Small intestine (tissue), 7 donors: ENCODE data around the gene SPA17. TPM values are rescaled to one million over a fixed set of nuclear protein-coding genes. Genes with fewer than 3 reads are reported as not detected.

Experiments used
- DNase-seq, 2 donors: peaks; one replicate each; pipeline versions ENCODE4 v3.0.0 to v3.0.0-alpha.2; 2013
- FAIRE-seq: peaks from 2 replicates; lab custom pipeline; 2012; peaks lifted over from hg19 to GRCh38; lab: Jason Lieb, UNC
- H3K27ac ChIP-seq, 3 donors: one replicate each; pipeline ENCODE4 v1.5.1; 2013; ENCODE audit warnings: low read length in 2 of 3, mild to moderate bottlenecking in 2 of 3, control low read depth in 1 of 3, inconsistent platforms in 1 of 3, low read depth in 1 of 3, moderate library complexity in 1 of 3
- H3K27me3 ChIP-seq, 3 donors: one replicate each; pipeline ENCODE4 v1.6.1; 2013; ENCODE audit warnings: low read length in 3 of 3, inconsistent platforms in 1 of 3; ENCODE audit not compliant: control insufficient read depth in 3 of 3, insufficient read depth in 3 of 3
- H3K36me3 ChIP-seq, 3 donors: one replicate each; pipeline ENCODE4 v1.6.1; 2013; ENCODE audit warnings: low read length in 3 of 3, inconsistent platforms in 1 of 3, low read depth in 1 of 3, mild to moderate bottlenecking in 1 of 3, moderate library complexity in 1 of 3; ENCODE audit not compliant: control insufficient read depth in 3 of 3, insufficient read depth in 2 of 3
- H3K4me1 ChIP-seq, 3 donors: one replicate each; pipeline ENCODE4 v1.6.1; 2013; ENCODE audit warnings: low read length in 2 of 3, inconsistent platforms in 1 of 3, low read depth in 1 of 3, mild to moderate bottlenecking in 1 of 3, moderate library complexity in 1 of 3; ENCODE audit not compliant: control insufficient read depth in 3 of 3, insufficient read depth in 2 of 3
- H3K4me3 ChIP-seq, 3 donors: one replicate each; pipeline ENCODE4 v1.5.1; 2013; ENCODE audit warnings: low read length in 3 of 3, control low read depth in 1 of 3, inconsistent platforms in 1 of 3, low read depth in 1 of 3, mild to moderate bottlenecking in 1 of 3, moderate library complexity in 1 of 3
- H3K9me3 ChIP-seq, 2 donors: one replicate each; pipeline ENCODE4 v1.6.1; 2013; ENCODE audit warnings: low read depth in 1 of 2, low read length in 1 of 2; ENCODE audit not compliant: control insufficient read depth in 2 of 2, insufficient read depth in 1 of 2
- WGBS, 3 donors: extraction: QIAGEN DNeasy Blood & Tissue Kit; methylation state at CpG; one replicate each; pipeline ENCODE4 v1.1.7; 2013; 5-methylcytosine and 5-hydroxymethylcytosine counted together
- polyA plus RNA-seq, 4 donors: library from polyadenylated mRNA; stranded (reverse) in 3 of 4; unstranded in 1 of 4; fragments of 200-250 nt in 3 of 4; fragments of 120-200 nt in 1 of 4; gene quantifications; one replicate each; pipeline versions ENCODE4 v1.2.1 to v1.2.3, GENCODE V29; 2013
- donor health status: healthy with polysubstance abuse.
- donor health status: control.
- donor health status: control.
- donor health status: Bipolar disorder and iron deficiency.
- donor health status: healthy.

The SPA17 gene
- polyA plus RNA-seq, 4 donors: 3.2 to 9.8 (median 7.0) TPM

GRCh38 chr11:124639186-124639585, 34.5 kb upstream of the SPA17 start:
- peak in 1 of 2 donors; percentile 54 for DNase-seq
- FAIRE-seq: no peak
- peaks cover 2 to 28% (median 5%) of the 10 kb centered on the region in 3 donors for H3K36me3 ChIP-seq
- no peak overlapping the region for H3K4me3 ChIP-seq
- H3K27ac ChIP-seq: peak overlapping the region in 1 of 3 donors; percentile 4
- 86 to 94% (median 93%) methylated on average over 1 of the region's 1 CpG for WGBS, 3 donors
- H3K9me3 ChIP-seq: no peaks in the 10 kb centered on the region
- no peaks in the 10 kb centered on the region for H3K4me1 ChIP-seq
- H3K27me3 ChIP-seq: no peaks in the 10 kb centered on the region

GRCh38 chr11:124640666-124641065, 33.0 kb upstream of the SPA17 start:
- Histone ChIP-seq H3K36me3 (peaks cover 2 to 26% (median 5%) of the 10 kb centered on the region in 3 donors), H3K4me1 (no peaks in the 10 kb centered on the region), H3K27me3 (no peaks in the 10 kb centered on the region), H3K4me3 (no peak overlapping the region), H3K9me3 (no peaks in the 10 kb centered on the region), H3K27ac (no peak overlapping the region)
- DNase-seq (no peak), FAIRE-seq (no peak)
- WGBS, 3 donors: 93 to 95% (median 94%) methylated on average over 5 of the region's 5 CpGs

- Histone ChIP-seq H3K27ac (no peak overlapping the region), H3K4me1 (no peaks in the 10 kb centered on the region), H3K36me3 (peaks cover under 1 to 19% (median 5%) of the 10 kb centered on the region in 3 donors), H3K27me3 (no peaks in the 10 kb centered on the region), H3K4me3 (no peak overlapping the region), H3K9me3 (no peaks in the 10 kb centered on the region)
- WGBS, 3 donors: 94 to 97% (median 96%) methylated on average over 3 of the region's 3 CpGs
- FAIRE-seq: no peak
- DNase-seq: no peak
These were observed 31.1 kb upstream of the SPA17 start for GRCh38 chr11:124642628-124643027.

- WGBS, 3 donors: 89 to 94% (median 92%) methylated on average over 10 of the region's 10 CpGs
- Histone ChIP-seq H3K36me3 (peaks cover 0 to 20% (median 5%) of the 10 kb centered on the region in 3 donors), H3K9me3 (no peaks in the 10 kb centered on the region), H3K4me1 (no peaks in the 10 kb centered on the region), H3K27ac (no peak overlapping the region), H3K27me3 (no peaks in the 10 kb centered on the region), H3K4me3 (no peak overlapping the region)
- FAIRE-seq: no peak
- DNase-seq: no peak
These were observed 30.6 kb upstream of the SPA17 start for GRCh38 chr11:124643042-124643604.

- 44 to 51% (median 49%) methylated on average over 3 of the region's 3 CpGs for WGBS, 3 donors
- Histone ChIP-seq H3K27me3 (no peaks in the 10 kb centered on the region), H3K4me1 (no peaks in the 10 kb centered on the region), H3K4me3 (no peak overlapping the region), H3K36me3 (peaks cover 0 to 15% (median 5%) of the 10 kb centered on the region in 3 donors), H3K27ac (no peak overlapping the region), H3K9me3 (no peaks in the 10 kb centered on the region)
- FAIRE-seq: no peak
- no peak for DNase-seq
These were observed 29.9 kb upstream of the SPA17 start for GRCh38 chr11:124643605-124644425.

GRCh38 chr11:124644426-124645280, 29.1 kb upstream of the SPA17 start:
- Histone ChIP-seq H3K4me3 (no peak overlapping the region), H3K27ac (no peak overlapping the region)
- no peak for FAIRE-seq

GRCh38 chr11:124646148-124646547, 27.6 kb upstream of the SPA17 start:
- H3K4me3 ChIP-seq: no peak overlapping the region
- peaks cover 3 to 19% (median 5%) of the 10 kb centered on the region in 3 donors for H3K36me3 ChIP-seq
- no peaks in the 10 kb centered on the region for H3K4me1 ChIP-seq
- 74 to 91% (median 85%) methylated on average over 3 of the region's 3 CpGs for WGBS, 3 donors
- H3K27ac ChIP-seq: no peak overlapping the region
- no peaks in the 10 kb centered on the region for H3K9me3 ChIP-seq
- FAIRE-seq (no peak), DNase-seq (no peak)
- H3K27me3 ChIP-seq: no peaks in the 10 kb centered on the region

More at GRCh38 chr11:124644426-124645280, 29.1 kb upstream of the SPA17 start:
- Histone ChIP-seq H3K4me1 (no peaks in the 10 kb centered on the region), H3K9me3 (no peaks in the 10 kb centered on the region), H3K27me3 (no peaks in the 10 kb centered on the region), H3K36me3 (peaks cover 0 to 18% (median 5%) of the 10 kb centered on the region in 3 donors)
- DNase-seq: peak; percentile 56 to 78
- 25 to 31% (median 30%) methylated on average over 16 of the region's 16 CpGs for WGBS, 3 donors

GRCh38 chr11:124648610-124649009, 25.1 kb upstream of the SPA17 start:
- no peak overlapping the region for H3K27ac ChIP-seq
- H3K4me1 ChIP-seq: no peaks in the 10 kb centered on the region
- no peak for FAIRE-seq
- no peaks in the 10 kb centered on the region for H3K27me3 ChIP-seq
- no peak overlapping the region for H3K4me3 ChIP-seq
- DNase-seq: no peak
- H3K9me3 ChIP-seq: no peaks in the 10 kb centered on the region
- H3K36me3 ChIP-seq: peaks cover 3 to 25% (median 4%) of the 10 kb centered on the region in 3 donors
- WGBS, 3 donors: 78 to 82% (median 81%) methylated on average over 6 of the region's 6 CpGs
